Upper lobe of left lung (tissue), 4 donors: ENCODE data around the gene CFAP74.

ENCODE experiments used
- EP300 ChIP-seq, 4 donors: sonication (generic); formaldehyde crosslinking; IDR thresholded peaks; one replicate each; pipeline ENCODE4 v1.5.1; 2017; ENCODE audit warnings: antibody characterized with exemption in 4 of 4, control low read depth in 2 of 4
- POLR2A ChIP-seq, 4 donors: fragments of 450-650 bp; IDR thresholded peaks; one replicate each; pipeline ENCODE4 v1.5.1; 2016 to 2017; ENCODE audit warnings: antibody characterized with exemption in 4 of 4, mild to moderate bottlenecking in 2 of 4
- TF ChIP-seq, protein P1 (sequence below), 6 experiments: fragments of 450-650 bp in 4 of 6; fragments of 200-600 bp in 2 of 6; sonication (generic) in 2 of 6; IDR thresholded peaks; one replicate each; pipeline ENCODE4 v1.5.1; 2016 to 2019; ENCODE audit warnings: antibody characterized with exemption in 6 of 6

DNA sequence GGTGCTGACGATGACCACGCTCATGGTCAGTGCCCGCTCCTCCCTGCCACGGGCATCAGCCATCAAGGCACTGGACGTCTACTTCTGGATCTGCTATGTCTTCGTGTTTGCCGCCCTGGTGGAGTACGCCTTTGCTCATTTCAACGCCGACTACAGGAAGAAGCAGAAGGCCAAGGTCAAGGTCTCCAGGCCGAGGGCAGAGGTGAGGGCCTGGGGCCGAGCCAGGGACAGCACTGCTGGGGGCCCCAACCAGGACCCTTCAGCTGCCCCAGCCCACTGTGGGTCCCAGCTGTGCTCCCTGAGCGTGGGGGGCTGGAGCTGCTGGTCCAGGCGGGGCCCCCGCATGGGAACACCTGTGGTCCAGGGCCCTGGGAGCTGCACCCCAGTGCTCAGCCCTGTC lies 26.0 kb upstream of the CFAP74 start:
- TF ChIP-seq, protein P1, sequence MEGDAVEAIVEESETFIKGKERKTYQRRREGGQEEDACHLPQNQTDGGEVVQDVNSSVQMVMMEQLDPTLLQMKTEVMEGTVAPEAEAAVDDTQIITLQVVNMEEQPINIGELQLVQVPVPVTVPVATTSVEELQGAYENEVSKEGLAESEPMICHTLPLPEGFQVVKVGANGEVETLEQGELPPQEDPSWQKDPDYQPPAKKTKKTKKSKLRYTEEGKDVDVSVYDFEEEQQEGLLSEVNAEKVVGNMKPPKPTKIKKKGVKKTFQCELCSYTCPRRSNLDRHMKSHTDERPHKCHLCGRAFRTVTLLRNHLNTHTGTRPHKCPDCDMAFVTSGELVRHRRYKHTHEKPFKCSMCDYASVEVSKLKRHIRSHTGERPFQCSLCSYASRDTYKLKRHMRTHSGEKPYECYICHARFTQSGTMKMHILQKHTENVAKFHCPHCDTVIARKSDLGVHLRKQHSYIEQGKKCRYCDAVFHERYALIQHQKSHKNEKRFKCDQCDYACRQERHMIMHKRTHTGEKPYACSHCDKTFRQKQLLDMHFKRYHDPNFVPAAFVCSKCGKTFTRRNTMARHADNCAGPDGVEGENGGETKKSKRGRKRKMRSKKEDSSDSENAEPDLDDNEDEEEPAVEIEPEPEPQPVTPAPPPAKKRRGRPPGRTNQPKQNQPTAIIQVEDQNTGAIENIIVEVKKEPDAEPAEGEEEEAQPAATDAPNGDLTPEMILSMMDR (IDR thresholded peaks at IDR 0.05), result no peak
- TF ChIP-seq EP300 (IDR thresholded peaks at IDR 0.05) (no peak), POLR2A (IDR thresholded peaks at IDR 0.05) (no peak)
